Forelimb muscle (tissue), 1 donor: Measurements from ENCODE around the gene RIPOR3. TPM values are rescaled to one million over a fixed set of nuclear protein-coding genes. Genes with fewer than 3 reads are reported as not detected.
"Not testable (repeated sequence)": the region's sequence is repeated elsewhere in the genome, so short reads cannot be mapped to it uniquely, and the experiment has no call there.

Source experiments
- DNase-seq: peaks from one replicate; pipeline ENCODE4 v3.0.0-alpha.2; 2013; ENCODE audit warnings: low read depth
- polyA plus RNA-seq: library from polyadenylated mRNA; unstranded; fragments of 120-200 nt; gene quantifications from one replicate; pipeline ENCODE4 v1.2.1, GENCODE V29; 2013; ENCODE audit not compliant: insufficient read length

RIPOR3 gene
- polyA plus RNA-seq, 1 donor = 7.5 TPM

- DNase-seq = no peak
Measured at GRCh38 chr20:50607436-50607835, 83.9 kb downstream of the RIPOR3 start.

GRCh38 chr20:50605136-50605535, 86.2 kb downstream of the RIPOR3 start:
- no peak for DNase-seq

GRCh38 chr20:50604451-50604850, 86.9 kb downstream of the RIPOR3 start:
- no peak for DNase-seq

GRCh38 chr20:50602432-50603088, 88.8 kb downstream of the RIPOR3 start:
- no peak for DNase-seq

- no peak for DNase-seq
Measured at GRCh38 chr20:50601511-50602431, 89.6 kb downstream of the RIPOR3 start.

GRCh38 chr20:50600281-50600895, 91.0 kb downstream of the RIPOR3 start:
- DNase-seq = no peak

- not testable (repeated sequence) for DNase-seq
Measured at GRCh38 chr20:50598768-50599167, 92.6 kb downstream of the RIPOR3 start.

GRCh38 chr20:50598074-50598473, 93.3 kb downstream of the RIPOR3 start:
- DNase-seq = no peak

GRCh38 chr20:50597406-50597969, 93.9 kb downstream of the RIPOR3 start:
- no peak for DNase-seq

- no peak for DNase-seq
Measured at GRCh38 chr20:50596694-50597021, 94.7 kb downstream of the RIPOR3 start.

- no peak for DNase-seq
Measured at GRCh38 chr20:50595988-50596693, 95.2 kb downstream of the RIPOR3 start.

- DNase-seq = no peak
Measured at GRCh38 chr20:50595433-50595895, 95.9 kb downstream of the RIPOR3 start.

- no peak for DNase-seq
Measured at GRCh38 chr20:50594591-50595432, 96.5 kb downstream of the RIPOR3 start.

GRCh38 chr20:50594231-50594590, 97.1 kb downstream of the RIPOR3 start:
- no peak for DNase-seq

GRCh38 chr20:50593005-50593335, 98.4 kb downstream of the RIPOR3 start:
- no peak for DNase-seq

GRCh38 chr20:50592282-50593004, 98.9 kb downstream of the RIPOR3 start:
- DNase-seq = no peak

- no peak for DNase-seq
Measured at GRCh38 chr20:50591233-50591852, 100.0 kb downstream of the RIPOR3 start.

- DNase-seq = no peak
Measured at GRCh38 chr20:50590348-50590664, 101.0 kb downstream of the RIPOR3 start.

- DNase-seq = no peak
Measured at GRCh38 chr20:50589548-50590347, 101.6 kb downstream of the RIPOR3 start.
